HAP-1 (cell line): ENCODE data around the gene TACC2.

Experiments
- DNase-seq, 2 experiments: peaks; one replicate each; pipeline ENCODE4 v3.0.0-alpha.2; 2016 to 2020; ENCODE audit warnings: low spot score in 2 of 2
- H3K27me3 ChIP-seq: fragments of 250-450 bp; sonication (Bioruptor Pico); 2 replicates; pipeline ENCODE4 v1.5.1; 2020; ENCODE audit warnings: low read depth, mild to moderate bottlenecking, moderate library complexity
- H3K36me3 ChIP-seq: fragments of 250-450 bp; sonication (Bioruptor Pico); replicated peaks from 2 replicates; pipeline ENCODE4 v1.5.1; 2020; ENCODE audit warnings: mild to moderate bottlenecking
- H3K4me1 ChIP-seq: fragments of 250-450 bp; sonication (Bioruptor Pico); 2 replicates; pipeline ENCODE4 v1.5.1; 2020; ENCODE audit warnings: mild to moderate bottlenecking
- H3K4me3 ChIP-seq: fragments of 250-450 bp; sonication (Bioruptor Pico); 2 replicates; pipeline ENCODE4 v1.5.1; 2020; ENCODE audit warnings: mild to moderate bottlenecking, moderate library complexity
- H3K9me3 ChIP-seq: fragments of 250-450 bp; sonication (Bioruptor Pico); 2 replicates; pipeline ENCODE4 v1.5.1; 2020; ENCODE audit warnings: mild to moderate bottlenecking, moderate library complexity
- in situ Hi-C: fragments of 300-500 bp; cut with MboI; formaldehyde crosslinking; loops from 3 replicates; pipeline ENCODE4 v1.14.3; 2020; ENCODE audit warnings: low sequenced_read_pairs, inconsistent platforms, mixed read lengths

Gene TACC2

GRCh38 chr10:122128357-122128756 is 139.4 kb downstream of the TACC2 start:
- in situ Hi-C loops = loop anchor here (25.0 kb wide), 1 partner anchor 309 kb away; no protein-coding TSS in a partner anchor

GRCh38 chr10:122130474-122131110 is 141.6 kb downstream of the TACC2 start:
- H3K4me3 ChIP-seq = no peak overlapping the region
- no peaks in the 10 kb centered on the region for H3K36me3 ChIP-seq
- no peaks in the 10 kb centered on the region for H3K27me3 ChIP-seq
- DNase-seq = no peak
- peaks cover 7% of the 10 kb centered on the region for H3K4me1 ChIP-seq
- H3K9me3 ChIP-seq = no peaks in the 10 kb centered on the region
- in situ Hi-C loops = loop anchor here (25.0 kb wide), 1 partner anchor 307 kb away; no protein-coding TSS in a partner anchor

More at GRCh38 chr10:122128357-122128756, 139.4 kb downstream of the TACC2 start:
- no peak for DNase-seq
- Histone ChIP-seq H3K4me1 (peaks cover 7% of the 10 kb centered on the region), H3K9me3 (no peaks in the 10 kb centered on the region), H3K36me3 (no peaks in the 10 kb centered on the region), H3K27me3 (no peaks in the 10 kb centered on the region), H3K4me3 (no peak overlapping the region)

- Histone ChIP-seq H3K27me3 (no peaks in the 10 kb centered on the region), H3K4me3 (no peak overlapping the region), H3K36me3 (no peaks in the 10 kb centered on the region), H3K4me1 (no peaks in the 10 kb centered on the region), H3K9me3 (no peaks in the 10 kb centered on the region)
- in situ Hi-C loops = loop anchor here (25.0 kb wide), 1 partner anchor 305 kb away; no protein-coding TSS in a partner anchor
- DNase-seq = no peak
Observed at GRCh38 chr10:122132331-122132755, 143.4 kb downstream of the TACC2 start.

- Histone ChIP-seq H3K4me1 (no peaks in the 10 kb centered on the region), H3K36me3 (no peaks in the 10 kb centered on the region), H3K4me3 (no peak overlapping the region), H3K27me3 (no peaks in the 10 kb centered on the region), H3K9me3 (no peaks in the 10 kb centered on the region)
- DNase-seq = no peak
- in situ Hi-C loops = loop anchor here (25.0 kb wide), 1 partner anchor 304 kb away; no protein-coding TSS in a partner anchor
Observed at GRCh38 chr10:122132882-122133565, 144.1 kb downstream of the TACC2 start.

- Histone ChIP-seq H3K27me3 (no peaks in the 10 kb centered on the region), H3K36me3 (no peaks in the 10 kb centered on the region), H3K4me3 (no peak overlapping the region), H3K9me3 (no peaks in the 10 kb centered on the region), H3K4me1 (no peaks in the 10 kb centered on the region)
- DNase-seq = no peak
- in situ Hi-C loops = loop anchor here (25.0 kb wide), 1 partner anchor 302 kb away; no protein-coding TSS in a partner anchor
Observed at GRCh38 chr10:122135251-122136025, 146.5 kb downstream of the TACC2 start.

- in situ Hi-C loops = loop anchor here (25.0 kb wide), 1 partner anchor 298 kb away; no protein-coding TSS in a partner anchor
- DNase-seq = no peak
- Histone ChIP-seq H3K27me3 (no peaks in the 10 kb centered on the region), H3K36me3 (no peaks in the 10 kb centered on the region), H3K4me1 (0 out of 2 replicates have a peak, but pooled peaks cover 3% of the 10 kb centered on the region), H3K4me3 (no peak overlapping the region), H3K9me3 (no peaks in the 10 kb centered on the region)
Observed at GRCh38 chr10:122138831-122139625, 150.1 kb downstream of the TACC2 start.

- no peak overlapping the region for H3K4me3 ChIP-seq
- no peak for DNase-seq
- H3K4me1 ChIP-seq = 0 out of 2 replicates have a peak, but pooled peaks cover 3% of the 10 kb centered on the region
- no peaks in the 10 kb centered on the region for H3K36me3 ChIP-seq
- in situ Hi-C loops = loop anchor here (25.0 kb wide), 1 partner anchor 298 kb away; no protein-coding TSS in a partner anchor
- no peaks in the 10 kb centered on the region for H3K27me3 ChIP-seq
- no peaks in the 10 kb centered on the region for H3K9me3 ChIP-seq
Observed at GRCh38 chr10:122139627-122140170, 150.7 kb downstream of the TACC2 start.

GRCh38 chr10:122140461-122140902 is 151.5 kb downstream of the TACC2 start:
- DNase-seq = no peak
- H3K4me3 ChIP-seq = no peak overlapping the region
- in situ Hi-C loops = loop anchor here (25.0 kb wide), 1 partner anchor 297 kb away; no protein-coding TSS in a partner anchor

GRCh38 chr10:122140941-122141623 is 152.1 kb downstream of the TACC2 start:
- DNase-seq = no peak

More at GRCh38 chr10:122140461-122140902, 151.5 kb downstream of the TACC2 start:
- 0 out of 2 replicates have a peak, but pooled peaks cover 3% of the 10 kb centered on the region for H3K4me1 ChIP-seq
- no peaks in the 10 kb centered on the region for H3K36me3 ChIP-seq
- H3K9me3 ChIP-seq = peaks cover 4% of the 10 kb centered on the region; the same call in 1 of the 2 replicates
- no peaks in the 10 kb centered on the region for H3K27me3 ChIP-seq

GRCh38 chr10:122141821-122142640 is 153.1 kb downstream of the TACC2 start:
- no peak overlapping the region for H3K4me3 ChIP-seq
- DNase-seq = no peak
- in situ Hi-C loops = loop anchor here (25.0 kb wide), 1 partner anchor 295 kb away; no protein-coding TSS in a partner anchor
- no peaks in the 10 kb centered on the region for H3K27me3 ChIP-seq
- H3K9me3 ChIP-seq = peaks cover 4% of the 10 kb centered on the region; the same call in 1 of the 2 replicates
- H3K4me1 ChIP-seq = 0 out of 2 replicates have a peak, but pooled peaks cover 3% of the 10 kb centered on the region
- no peaks in the 10 kb centered on the region for H3K36me3 ChIP-seq

More at GRCh38 chr10:122140941-122141623, 152.1 kb downstream of the TACC2 start:
- Histone ChIP-seq H3K27me3 (no peaks in the 10 kb centered on the region), H3K4me1 (0 out of 2 replicates have a peak, but pooled peaks cover 3% of the 10 kb centered on the region), H3K9me3 (peaks cover 4% of the 10 kb centered on the region; the same call in 1 of the 2 replicates), H3K4me3 (no peak overlapping the region), H3K36me3 (no peaks in the 10 kb centered on the region)
- in situ Hi-C loops = loop anchor here (25.0 kb wide), 1 partner anchor 296 kb away; no protein-coding TSS in a partner anchor

GRCh38 chr10:122142641-122143237 is 153.8 kb downstream of the TACC2 start:
- H3K4me1 ChIP-seq = 0 out of 2 replicates have a peak, but pooled peaks cover 3% of the 10 kb centered on the region
- H3K4me3 ChIP-seq = no peak overlapping the region
- peaks cover 4% of the 10 kb centered on the region; the same call in 1 of the 2 replicates for H3K9me3 ChIP-seq
- DNase-seq = peak in 1 of 2 experiments; percentile 77
- in situ Hi-C loops = loop anchor here (25.0 kb wide), 1 partner anchor 295 kb away; no protein-coding TSS in a partner anchor
- no peaks in the 10 kb centered on the region for H3K27me3 ChIP-seq
- H3K36me3 ChIP-seq = no peaks in the 10 kb centered on the region
